CD4-positive, alpha-beta T cell treated with Interferon alpha-2 for 1 hour (primary cell): ENCODE measurements around the gene VSTM2L.

Experiments used
- DNase-seq, 2 donors: peaks; one replicate each; pipeline ENCODE4 v3.0.0-alpha.2; 2020 to 2022

VSTM2L gene

GRCh38 chr20:37971561-37972127 is 68.7 kb downstream of the VSTM2L start:
- DNase-seq = no peak

DNA sequence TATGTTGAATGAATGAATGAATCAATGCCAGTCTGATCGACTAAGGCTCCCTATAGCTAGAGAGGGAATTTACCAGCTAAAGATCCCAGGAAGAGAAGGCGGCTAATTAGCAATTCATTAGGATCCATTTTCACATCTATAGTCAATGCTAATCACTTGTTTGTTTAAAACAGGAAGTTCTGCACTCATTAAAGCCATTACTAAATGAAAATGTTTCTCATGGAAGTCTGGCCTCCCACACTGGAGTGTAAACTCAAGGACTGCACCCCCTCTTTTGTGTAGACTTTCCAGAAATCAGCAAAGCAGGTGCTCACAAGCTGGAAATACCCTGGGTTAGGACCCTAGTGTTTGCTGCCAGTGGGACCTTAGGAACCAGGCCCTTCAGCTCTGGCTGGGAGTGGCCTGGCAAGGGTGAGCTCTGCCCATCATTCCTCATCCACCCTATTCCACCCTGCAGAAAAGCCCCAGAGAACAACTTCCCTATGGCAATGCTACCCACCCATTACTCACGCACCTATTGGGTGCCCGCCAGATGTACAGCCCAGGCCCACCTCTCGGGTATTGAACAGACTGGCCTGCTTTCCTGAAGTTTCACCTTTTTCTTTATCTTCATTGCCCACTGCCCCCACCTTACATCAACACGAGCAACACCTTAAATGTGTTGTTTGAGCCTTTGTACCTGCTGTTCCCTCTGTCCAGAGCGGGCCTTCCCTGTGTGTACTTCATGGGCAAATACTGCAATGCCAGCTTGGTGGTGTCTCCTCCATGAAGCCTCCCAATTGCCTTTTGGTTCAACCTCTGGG is 69.5 kb downstream of the VSTM2L start:
- no peak for DNase-seq

DNA sequence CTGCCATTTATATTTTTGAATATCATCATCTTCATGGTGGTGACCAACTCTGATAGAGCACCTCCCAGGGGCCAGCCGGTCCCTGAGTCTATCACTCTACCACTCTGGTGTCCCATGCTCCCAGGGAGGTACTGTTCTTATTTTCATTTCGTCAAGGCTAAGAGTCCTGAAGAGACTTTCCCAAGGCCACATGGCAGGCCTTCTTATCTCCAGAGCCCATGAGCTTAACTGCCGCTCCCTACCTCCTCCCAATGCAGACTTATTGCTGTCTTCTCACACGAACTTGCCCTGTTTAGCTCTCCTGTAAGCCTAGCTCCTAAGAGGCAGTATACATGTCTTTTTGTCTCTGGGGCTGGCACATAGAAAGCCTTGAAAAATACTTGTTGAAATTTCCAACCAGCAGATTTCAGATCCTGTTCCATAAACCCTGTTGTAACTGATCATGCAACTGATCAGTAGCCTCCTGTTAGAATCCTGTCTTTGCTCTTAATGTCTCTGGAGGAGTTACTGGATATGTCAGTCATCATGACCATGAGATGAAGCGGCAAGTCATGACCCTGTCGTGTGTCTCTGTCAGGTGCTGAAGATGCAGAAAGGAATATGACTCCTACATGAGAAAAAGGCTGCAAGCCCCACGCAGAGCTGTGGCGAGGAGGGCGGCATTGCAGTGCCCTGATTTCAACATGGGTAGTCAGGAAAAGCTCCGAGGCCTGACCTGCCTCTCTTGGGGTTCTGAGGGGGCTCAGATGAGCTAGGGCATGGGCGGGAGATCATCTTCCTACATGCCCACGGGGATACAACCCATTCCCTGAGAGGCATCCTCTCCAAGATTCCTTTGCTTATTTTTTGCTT is 70.4 kb downstream of the VSTM2L start:
- DNase-seq = no peak

GRCh38 chr20:37976887-37977286 is 74.0 kb downstream of the VSTM2L start:
- no peak for DNase-seq

- no peak for DNase-seq
Observed at GRCh38 chr20:37977338-37977737, 74.4 kb downstream of the VSTM2L start.

- DNase-seq = no peak
Observed at GRCh38 chr20:37977786-37978185, 74.9 kb downstream of the VSTM2L start.

GRCh38 chr20:37979021-37979985 is 76.4 kb downstream of the VSTM2L start:
- DNase-seq = no peak

- no peak for DNase-seq
Observed at GRCh38 chr20:37980383-37980782, 77.5 kb downstream of the VSTM2L start.

DNA sequence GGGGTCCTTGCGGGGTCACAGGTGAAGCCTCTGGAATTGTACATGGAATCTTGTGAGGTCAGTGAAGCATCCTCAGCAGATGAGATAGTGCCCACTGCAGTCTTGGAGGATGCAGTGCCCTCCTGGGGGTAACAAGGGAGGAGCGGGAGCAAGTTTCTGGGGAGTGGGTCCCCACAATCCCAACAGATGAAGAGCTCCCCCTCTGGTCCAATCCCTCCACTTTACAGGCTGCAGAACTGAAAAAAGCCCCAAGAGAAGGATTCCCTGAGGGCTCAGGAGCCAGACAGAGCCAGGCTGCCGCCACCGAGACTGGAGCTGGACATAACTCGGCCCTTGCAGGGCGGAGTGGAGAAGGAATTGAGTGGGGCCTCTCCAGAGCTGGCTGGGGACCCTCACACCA is 77.9 kb downstream of the VSTM2L start:
- DNase-seq = no peak

GRCh38 chr20:37981568-37981967 is 78.6 kb downstream of the VSTM2L start:
- no peak for DNase-seq

DNA sequence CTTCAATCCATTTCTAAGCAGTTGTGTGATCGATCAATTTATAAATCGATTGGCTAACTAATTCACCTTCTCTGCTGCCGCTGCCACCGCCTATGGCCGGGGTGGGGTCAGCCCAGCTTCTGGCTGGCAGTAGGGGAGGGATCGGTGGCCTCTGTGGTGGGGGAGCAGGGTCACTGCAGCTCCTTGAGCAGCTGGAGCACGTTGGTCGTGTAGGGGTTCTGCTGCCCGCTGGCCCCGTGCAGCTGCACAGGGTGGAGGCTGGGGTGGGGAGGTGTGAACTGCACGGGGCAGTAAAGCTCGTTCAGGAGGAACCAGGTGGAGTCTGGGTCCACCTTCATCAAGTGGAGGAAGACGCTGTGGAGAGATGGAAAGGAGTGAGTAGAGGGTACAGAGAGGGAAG is 80.4 kb downstream of the VSTM2L start:
- no peak for DNase-seq

DNA sequence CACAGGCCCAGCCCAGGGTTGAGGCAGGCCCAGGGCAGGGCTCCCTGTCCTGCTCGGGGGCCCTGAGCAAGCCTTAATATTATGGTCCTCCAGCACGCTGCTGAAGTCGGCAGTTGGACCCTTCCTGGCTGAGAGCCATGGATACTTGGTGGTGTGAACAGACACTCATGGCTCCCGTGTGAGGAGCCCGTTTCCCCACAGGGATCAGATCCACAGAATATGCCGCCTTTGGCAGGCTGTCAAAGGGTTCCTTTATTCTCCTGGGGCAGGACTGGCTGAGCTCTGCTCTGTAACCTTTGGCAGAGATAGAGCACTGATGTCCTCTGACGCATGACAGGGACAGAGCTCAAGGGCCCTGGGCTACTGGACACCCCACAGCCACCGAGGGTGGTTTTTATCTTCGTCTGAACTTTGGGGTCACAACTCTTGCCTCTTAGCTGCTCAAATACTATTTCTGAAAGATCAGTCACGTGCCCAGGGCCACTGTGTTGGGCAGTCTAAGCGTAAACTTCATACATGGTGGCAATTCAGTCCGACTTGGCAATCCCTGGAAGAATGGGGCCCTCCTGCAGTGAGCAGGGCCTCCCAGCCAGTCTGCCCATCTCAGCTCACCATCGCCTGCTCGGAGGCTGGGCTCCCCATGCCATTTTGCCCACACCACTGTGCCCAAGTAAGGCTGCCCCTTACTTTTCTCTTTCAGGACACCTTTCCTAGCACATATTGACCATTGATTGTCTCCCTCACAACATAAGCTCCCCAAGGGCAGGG is 81.3 kb downstream of the VSTM2L start:
- DNase-seq = no peak

DNA sequence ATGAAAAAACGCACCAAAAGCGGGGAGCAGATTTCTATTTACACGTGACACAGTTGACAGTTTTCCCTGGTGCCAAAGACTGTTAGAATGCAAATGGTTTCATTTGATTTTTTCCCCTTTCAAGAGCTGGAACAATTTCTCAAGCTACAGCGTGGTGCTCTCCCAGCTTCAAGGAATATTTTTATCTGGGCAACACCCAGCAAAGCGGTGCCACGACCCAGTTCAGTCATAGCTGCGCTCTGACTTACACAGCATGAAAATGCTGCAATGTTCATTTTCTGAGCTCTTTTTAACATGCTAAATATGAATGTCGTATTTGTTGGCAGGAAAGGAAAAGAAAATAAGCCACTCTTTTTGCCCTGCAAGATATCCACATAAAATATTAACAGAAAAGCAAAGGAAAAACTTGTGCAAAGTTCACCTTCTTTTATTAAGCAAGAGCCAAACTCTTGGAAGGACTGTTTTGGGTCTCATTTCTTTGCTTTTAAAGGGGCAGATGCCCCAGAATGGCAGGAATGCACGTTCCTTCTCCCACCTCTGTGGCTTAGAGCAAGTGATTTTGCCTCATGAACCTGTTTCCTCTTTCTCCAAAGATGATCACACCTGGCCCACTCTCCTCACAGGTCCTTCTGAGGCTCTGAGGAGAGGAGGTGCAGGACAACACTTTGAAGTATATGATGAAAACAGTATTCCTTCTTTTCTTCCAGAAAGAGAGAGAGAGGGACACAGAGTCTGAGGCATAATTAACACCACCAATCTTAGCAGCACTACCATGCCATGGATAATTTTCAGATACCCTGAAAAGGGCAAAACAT is 83.3 kb downstream of the VSTM2L start:
- no peak for DNase-seq

GRCh38 chr20:37986873-37987601 is 84.1 kb downstream of the VSTM2L start:
- DNase-seq = no peak

GRCh38 chr20:37987602-37988290 is 84.8 kb downstream of the VSTM2L start:
- DNase-seq = no peak

GRCh38 chr20:37988306-37988954 is 85.5 kb downstream of the VSTM2L start:
- no peak for DNase-seq

GRCh38 chr20:37989601-37990295 is 86.8 kb downstream of the VSTM2L start:
- DNase-seq = no peak

GRCh38 chr20:37990571-37991151 is 87.7 kb downstream of the VSTM2L start:
- peak; percentile 46 to 62 for DNase-seq
